ENCODE data around the gene MTFR1L. TPM values are rescaled to one million over a fixed set of nuclear protein-coding genes. Genes with fewer than 3 reads are reported as not detected.

The MTFR1L gene
- polyA plus RNA-seq, 1 donor (not counting 4 experiments of a cell fraction or from before 2014, with no cell fraction given), result 31.6 TPM

DNA sequence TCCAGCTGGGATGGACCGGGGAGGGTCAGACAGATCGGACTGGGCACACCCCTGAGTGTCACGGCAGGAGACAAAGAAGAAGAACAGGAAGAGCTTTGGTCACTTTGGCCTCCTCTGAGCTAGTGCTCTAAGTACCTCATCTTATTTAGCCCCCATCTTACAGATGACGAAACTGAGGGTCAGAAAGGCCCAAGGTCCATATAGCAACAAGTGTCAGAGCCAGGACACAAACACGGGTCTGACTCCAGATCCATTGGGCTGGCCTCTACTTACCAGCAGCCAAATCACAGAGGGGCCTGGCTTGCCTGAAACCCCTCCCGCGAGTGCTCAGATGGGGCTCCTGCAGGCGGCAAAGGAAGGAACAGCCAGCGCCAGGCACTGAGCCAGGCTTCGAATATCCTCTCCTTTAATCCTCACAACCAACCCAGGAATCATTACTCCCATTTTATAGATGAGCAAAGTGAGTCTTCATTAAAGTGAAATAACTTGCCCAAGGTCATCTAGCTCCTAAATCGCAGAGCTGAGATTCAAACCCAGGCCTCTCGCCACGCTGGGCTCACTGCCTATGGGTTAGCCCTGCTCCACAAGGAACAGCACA, 45.4 kb upstream of the MTFR1L start:
- Histone ChIP-seq H3K9me3 (ENCODE audit: control insufficient read depth, low read depth, low read length) (no peaks in the 10 kb centered on the region), H3K4me1 (ENCODE audit: control insufficient read depth, extremely low read depth, insufficient read depth, low read length) (no peaks in the 10 kb centered on the region), H3K79me2 (ENCODE audit: control insufficient read depth, insufficient read depth, low read length) (no peaks in the 10 kb centered on the region), H3K27ac (ENCODE audit: control insufficient read depth, insufficient read depth, low read length) (no peak overlapping the region), H3K27me3 (ENCODE audit: control insufficient read depth, extremely low read depth, insufficient read depth, low read length) (peaks cover 16% of the 10 kb centered on the region), H3K4me3 (ENCODE audit: control insufficient read depth in 2 of 3, extremely low read depth in 1 of 3, insufficient read depth in 2 of 3, low read depth in 1 of 3, low read length in 3 of 3) (no peak overlapping the region), H3K36me3 (ENCODE audit: control insufficient read depth in 2 of 2, extremely low read depth in 1 of 2, insufficient read depth in 2 of 2, low read length in 2 of 2) (no peaks in the 10 kb centered on the region), H4K20me1 (ENCODE audit: control insufficient read depth, extremely low read depth, insufficient read depth, low read length) (no peaks in the 10 kb centered on the region), H3K9ac (ENCODE audit: control insufficient read depth, extremely low read depth, insufficient read depth, low read length) (no peak overlapping the region), H3K4me2 (ENCODE audit: control insufficient read depth, extremely low read depth, insufficient read depth, low read depth, low read length) (no peak overlapping the region), H2AFZ (ENCODE audit: control insufficient read depth, low read length) (no peak overlapping the region), H3K9me1 (ENCODE audit: control insufficient read depth, extremely low read depth, insufficient read depth, low read length) (no peaks in the 10 kb centered on the region)
- DNase-seq (ENCODE audit: low read depth, low spot score) (no peak), FAIRE-seq (no peak)
- TF ChIP-seq EZH2 (IDR thresholded peaks at IDR 0.05; ENCODE audit: low read length) (no peak), CTCF (optimal IDR thresholded peaks at IDR 0.05 in 1 of 3, IDR thresholded peaks at IDR 0.05 in 1 of 3, conservative IDR thresholded peaks at IDR 0.05 in 1 of 3; ENCODE audit: extremely low read depth in 1 of 3, insufficient read depth in 2 of 3, low read length in 3 of 3) (no peak)
- dilution Hi-C loops (cut with MboI; ENCODE audit: extremely low pct_ligation_motif_present, low sequenced_read_pairs), result no loop called here

DNA sequence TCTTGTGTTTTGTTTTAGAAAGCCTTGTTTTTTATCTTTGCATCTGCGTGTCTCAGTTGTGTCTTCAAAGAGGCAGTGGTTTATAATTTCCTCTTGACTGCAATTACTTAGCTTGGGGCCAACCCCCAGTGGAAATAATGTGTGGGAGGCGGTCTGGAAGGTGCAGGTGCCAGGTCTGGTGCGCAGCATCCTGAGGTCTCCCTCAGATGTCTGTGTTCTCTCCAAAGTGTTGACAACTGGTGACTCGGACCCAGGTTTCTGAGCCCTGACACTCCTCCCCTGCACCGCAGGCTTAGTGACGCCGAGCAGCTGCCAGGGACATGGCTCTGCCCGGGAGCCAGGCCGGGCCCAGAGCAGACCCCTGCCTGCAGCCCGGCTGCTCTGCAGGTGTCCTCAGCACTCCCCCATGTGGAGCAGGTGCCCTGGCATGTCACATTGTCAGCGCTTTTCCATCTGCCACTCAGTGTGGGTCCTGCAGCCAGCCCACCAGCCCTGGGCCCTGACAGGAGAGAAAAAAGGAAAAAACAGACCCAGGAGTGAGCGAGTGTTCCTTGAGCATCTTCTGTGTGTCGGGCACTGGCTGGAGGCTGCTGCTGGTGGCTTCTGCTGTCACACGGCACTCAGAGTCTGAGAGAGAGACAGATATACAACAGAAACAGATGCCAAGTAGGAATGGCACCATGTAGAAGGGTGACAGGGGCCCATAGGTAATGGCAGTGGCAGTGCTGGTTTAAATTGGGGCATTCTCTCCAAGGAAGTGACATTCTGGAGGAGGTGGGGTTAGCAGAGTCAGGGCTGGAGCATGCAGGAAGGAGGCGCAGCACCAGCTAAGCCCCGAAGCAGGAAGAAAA, 44.6 kb upstream of the MTFR1L start:
- Histone ChIP-seq H3K9me3 (ENCODE audit: control insufficient read depth, low read depth, low read length) (no peaks in the 10 kb centered on the region), H4K20me1 (ENCODE audit: control insufficient read depth, extremely low read depth, insufficient read depth, low read length) (no peaks in the 10 kb centered on the region), H3K27me3 (ENCODE audit: control insufficient read depth, extremely low read depth, insufficient read depth, low read length) (peaks cover 8% of the 10 kb centered on the region), H3K4me3 (ENCODE audit: control insufficient read depth in 2 of 3, extremely low read depth in 1 of 3, insufficient read depth in 2 of 3, low read depth in 1 of 3, low read length in 3 of 3) (no peak overlapping the region), H2AFZ (ENCODE audit: control insufficient read depth, low read length) (no peak overlapping the region), H3K27ac (ENCODE audit: control insufficient read depth, insufficient read depth, low read length) (no peak overlapping the region), H3K36me3 (ENCODE audit: control insufficient read depth in 2 of 2, extremely low read depth in 1 of 2, insufficient read depth in 2 of 2, low read length in 2 of 2) (no peaks in the 10 kb centered on the region), H3K9ac (ENCODE audit: control insufficient read depth, extremely low read depth, insufficient read depth, low read length) (no peak overlapping the region), H3K9me1 (ENCODE audit: control insufficient read depth, extremely low read depth, insufficient read depth, low read length) (no peaks in the 10 kb centered on the region), H3K79me2 (ENCODE audit: control insufficient read depth, insufficient read depth, low read length) (no peaks in the 10 kb centered on the region), H3K4me1 (ENCODE audit: control insufficient read depth, extremely low read depth, insufficient read depth, low read length) (no peaks in the 10 kb centered on the region), H3K4me2 (ENCODE audit: control insufficient read depth, extremely low read depth, insufficient read depth, low read depth, low read length) (no peak overlapping the region)
- FAIRE-seq, result no peak
- dilution Hi-C loops (cut with MboI; ENCODE audit: extremely low pct_ligation_motif_present, low sequenced_read_pairs), result no loop called here
- DNase-seq (ENCODE audit: low read depth, low spot score), result no peak
- no peak for TF ChIP-seq CTCF (optimal IDR thresholded peaks at IDR 0.05 in 1 of 3, IDR thresholded peaks at IDR 0.05 in 1 of 3, conservative IDR thresholded peaks at IDR 0.05 in 1 of 3; ENCODE audit: extremely low read depth in 1 of 3, insufficient read depth in 2 of 3, low read length in 3 of 3)
- no peak for TF ChIP-seq EZH2 (IDR thresholded peaks at IDR 0.05; ENCODE audit: low read length)
